ENCODE data around the gene SNAP29. TPM values are rescaled to one million over a fixed set of nuclear protein-coding genes. Genes with fewer than 3 reads are reported as not detected.
A peak's percentile ranks its signal among the peaks of the same experiment; 100 is the strongest.

The SNAP29 gene
- total and polyA plus RNA-seq, 2 donors (not counting 3 experiments of a cell fraction or from before 2014, with no cell fraction given), result 16.4 to 26.7 TPM

GRCh38 chr22:20885557-20886323 is 26.9 kb downstream of the SNAP29 start:
- intact Hi-C loops (cut with micrococcal nuclease) (loop anchor here (1.0 to 5.0 kb wide), 5 partner anchors 32 to 117 kb away; partner anchors contain the start of genes CRKL, LZTR1 and THAP7), dilution Hi-C loops (cut with MboI; ENCODE audit: extremely low pct_ligation_motif_present, low sequenced_read_pairs) (no loop called here)
- BruUV-seq (replicated peaks), result no TSS peak
- no peak overlapping the region for H3K4me2 ChIP-seq (ENCODE audit: insufficient read depth, low read length)
- H3K27me3 ChIP-seq (ENCODE audit: control insufficient read depth in 2 of 2, insufficient read depth in 2 of 2, low read length in 2 of 2), result no peaks in the 10 kb centered on the region
- H3K27ac ChIP-seq (ENCODE audit: insufficient read depth, low read depth, low read length), result no peak overlapping the region
- peaks cover 3% of the 10 kb centered on the region for H3K4me1 ChIP-seq (ENCODE audit: control insufficient read depth, extremely low read depth, insufficient read depth, low read length)
- H3K9me1 ChIP-seq (replicated peaks; ENCODE audit: control insufficient read depth, extremely low read depth, insufficient read depth, low read length), result no peaks in the 10 kb centered on the region
- H4K20me1 ChIP-seq (replicated peaks; ENCODE audit: control insufficient read depth, extremely low read depth, insufficient read depth, low read length), result no peaks in the 10 kb centered on the region
- H3K9ac ChIP-seq (replicated peaks; ENCODE audit: extremely low read depth, insufficient read depth, low read length), result no peak overlapping the region
- CTCF ChIA-PET, result interaction anchor here (0.5 to 2.8 kb wide), 52 partner anchors 8 to 761 kb away, joined by 3 to 31 read pairs (median 4); partner anchors contain the start of genes AIFM3, CRKL, LZTR1 and P2RX6
- no peaks in the 10 kb centered on the region for H3K9me3 ChIP-seq (replicated peaks; ENCODE audit: control insufficient read depth, insufficient read depth, low read length)
- peak overlapping the region; percentile 76 for H2AFZ ChIP-seq (ENCODE audit: low read depth, low read length)
- no peak overlapping the region for H3K4me3 ChIP-seq (replicated peaks in 1 of 3; ENCODE audit: insufficient read depth in 1 of 3, low read depth in 1 of 3, low read length in 3 of 3)
- TF ChIP-seq CTCF (IDR thresholded peaks at IDR 0.05; ENCODE audit: extremely low read depth in 1 of 2, insufficient read depth in 1 of 2, low read depth in 1 of 2, low read length in 2 of 2), result peak; percentile 88 to 96
- no peak for TF ChIP-seq POLR2A (IDR thresholded peaks at IDR 0.05; ENCODE audit: low read depth, low read length)
- TF ChIP-seq GATA2 (IDR thresholded peaks at IDR 0.05; ENCODE audit: insufficient read depth, insufficient read length, low read depth, low read length), result peak; percentile 38
- TF ChIP-seq POLR2AphosphoS5 (IDR thresholded peaks at IDR 0.05; ENCODE audit: insufficient read depth, low read depth, low read length), result peak; percentile 38
- H3K79me2 ChIP-seq (ENCODE audit: control insufficient read depth, insufficient read depth, low read length), result no peaks in the 10 kb centered on the region
- peak; percentile 88 for DNase-seq (ENCODE audit: low read depth, low spot score)
- peaks cover 10 to 23% of the 10 kb centered on the region in 2 experiments for H3K36me3 ChIP-seq (ENCODE audit: control insufficient read depth in 2 of 2, extremely low read depth in 1 of 2, insufficient read depth in 2 of 2, low read length in 2 of 2)
- peak; percentile 92 for FAIRE-seq
- POLR2A ChIA-PET, result interaction anchor here (1.0 to 1.4 kb wide), 3 partner anchors 31 to 96 kb away, joined by 3 to 4 read pairs (median 3); partner anchors contain the start of genes CRKL and LZTR1

Measured in endothelial cell of umbilical vein (primary cell).